NCI-H69 (cell line): ENCODE measurements around the gene ZNF575.

Experiments
- DNase-seq: peaks from one replicate; lab custom pipeline; 2025; lab: John Stamatoyannopoulos, UW

The ZNF575 gene

GRCh38 chr19:43572171-43572588 is 39.2 kb downstream of the ZNF575 start:
- peak; percentile 91 for DNase-seq

- peak; percentile 45 for DNase-seq
Observed at GRCh38 chr19:43574424-43575155, 41.6 kb downstream of the ZNF575 start.

- peak; percentile 100 for DNase-seq
Observed at GRCh38 chr19:43575156-43575950, 42.4 kb downstream of the ZNF575 start, which contains the start of the genes PINLYP and XRCC1. PINLYP (plus strand) TSS chr19:43575801; CDS start chr19:43577192, 1,391 bp downstream. XRCC1 (minus strand) TSS chr19:43575527; CDS start chr19:43575458, 69 bp downstream.

GRCh38 chr19:43575955-43576878 is 43.2 kb downstream of the ZNF575 start:
- DNase-seq: peak; percentile 85

GRCh38 chr19:43578787-43579186 is 45.8 kb downstream of the ZNF575 start:
- no peak for DNase-seq

- no peak for DNase-seq
Observed at GRCh38 chr19:43581467-43581866, 48.5 kb downstream of the ZNF575 start.

GRCh38 chr19:43582495-43582894 is 49.5 kb downstream of the ZNF575 start:
- DNase-seq: no peak

GRCh38 chr19:43584484-43584883 is 51.5 kb downstream of the ZNF575 start:
- DNase-seq: no peak
